NCI-H774 (cell line): ENCODE measurements around the gene MEIOB.
A peak's percentile ranks its signal among the peaks of the same experiment; 100 is the strongest.
"Not testable (repeated sequence)": the region's sequence is repeated elsewhere in the genome, so short reads cannot be mapped to it uniquely, and the experiment has no call there.

Experiments used
- DNase-seq: peaks from one replicate; lab custom pipeline; 2025; lab: John Stamatoyannopoulos, UW

Gene MEIOB, protein sequence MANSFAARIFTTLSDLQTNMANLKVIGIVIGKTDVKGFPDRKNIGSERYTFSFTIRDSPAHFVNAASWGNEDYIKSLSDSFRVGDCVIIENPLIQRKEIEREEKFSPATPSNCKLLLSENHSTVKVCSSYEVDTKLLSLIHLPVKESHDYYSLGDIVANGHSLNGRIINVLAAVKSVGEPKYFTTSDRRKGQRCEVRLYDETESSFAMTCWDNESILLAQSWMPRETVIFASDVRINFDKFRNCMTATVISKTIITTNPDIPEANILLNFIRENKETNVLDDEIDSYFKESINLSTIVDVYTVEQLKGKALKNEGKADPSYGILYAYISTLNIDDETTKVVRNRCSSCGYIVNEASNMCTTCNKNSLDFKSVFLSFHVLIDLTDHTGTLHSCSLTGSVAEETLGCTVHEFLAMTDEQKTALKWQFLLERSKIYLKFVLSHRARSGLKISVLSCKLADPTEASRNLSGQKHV

DNA sequence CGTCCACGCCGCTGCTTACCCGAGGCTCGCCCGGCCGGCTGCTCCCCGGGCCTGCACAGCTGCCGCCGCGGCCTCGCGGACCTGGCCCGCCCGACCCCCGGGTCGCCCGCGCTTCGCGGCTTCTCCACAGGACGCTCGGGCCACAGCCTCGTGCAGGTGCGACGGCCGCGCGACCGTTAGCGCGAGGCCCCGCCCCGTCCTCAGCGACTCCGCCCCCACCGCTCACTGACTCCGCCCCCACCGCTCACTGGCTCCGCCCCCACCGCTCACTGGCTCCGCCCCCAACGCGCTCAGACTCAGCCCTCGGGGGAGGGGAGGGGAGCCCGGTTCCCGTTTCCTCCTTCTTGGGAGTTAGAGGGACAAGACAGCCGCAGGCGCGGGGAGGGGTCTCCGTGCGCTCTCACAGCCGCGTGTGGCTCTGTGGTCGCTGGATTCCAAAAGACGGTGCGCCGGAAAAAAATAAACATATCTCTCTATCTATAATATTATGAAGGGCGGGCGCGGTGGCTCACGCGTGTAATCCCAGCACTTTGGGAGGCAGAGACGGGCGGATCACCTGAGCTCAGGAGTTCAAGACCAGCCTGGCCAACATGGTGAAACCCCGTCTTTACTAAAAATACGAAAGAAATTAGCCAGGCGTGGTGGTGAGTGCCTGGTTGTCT is at the start of gene MEIOB:
MEIOB (minus strand) TSS at position 191 of the 662 bp plus-strand sequence. CDS start 3,989 bp downstream, outside the sequence.
- no peak for DNase-seq

DNA sequence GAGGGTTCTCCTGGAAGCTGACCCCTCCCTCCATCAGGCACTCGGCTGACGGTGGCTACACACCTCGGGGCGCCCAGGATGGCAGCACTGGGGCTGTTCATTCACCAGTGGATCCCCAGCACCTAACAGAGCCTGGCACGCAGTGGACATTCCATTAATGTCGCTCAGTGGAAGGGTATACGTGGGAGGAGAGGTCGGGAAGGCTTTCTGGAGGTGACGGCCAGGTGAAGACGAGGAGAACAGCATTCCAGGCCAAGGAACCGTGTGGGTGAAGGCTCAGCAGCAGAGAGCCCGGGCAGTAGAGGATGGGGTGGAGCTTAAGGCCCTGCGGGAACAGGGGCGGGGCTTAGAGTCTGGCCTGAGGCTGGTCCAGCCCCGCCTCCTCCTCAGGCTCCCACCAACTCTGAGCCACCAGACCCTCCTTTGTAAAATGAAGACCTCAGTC is 48.8 kb upstream of the MEIOB start:
- peak; percentile 21 for DNase-seq

DNA sequence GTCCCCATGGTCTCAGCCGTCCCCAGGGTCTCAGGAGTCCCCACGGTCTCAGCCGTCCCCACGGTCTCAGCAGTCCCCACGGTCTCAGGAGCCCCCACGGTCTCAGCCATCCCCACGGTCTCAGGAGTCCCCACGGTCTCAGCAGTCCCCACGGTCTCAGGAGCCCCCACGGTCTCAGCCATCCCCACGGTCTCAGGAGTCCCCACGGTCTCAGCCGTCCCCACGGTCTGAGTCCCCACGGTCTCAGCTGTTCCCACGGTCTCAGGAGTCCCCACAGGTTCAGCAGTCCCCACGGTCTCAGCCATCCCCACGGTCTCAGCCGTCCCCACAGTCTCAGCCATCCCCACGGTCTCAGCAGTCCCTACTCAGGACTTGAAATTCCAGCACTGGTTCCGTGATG is 48.2 kb upstream of the MEIOB start:
- not testable (repeated sequence) for DNase-seq

DNA sequence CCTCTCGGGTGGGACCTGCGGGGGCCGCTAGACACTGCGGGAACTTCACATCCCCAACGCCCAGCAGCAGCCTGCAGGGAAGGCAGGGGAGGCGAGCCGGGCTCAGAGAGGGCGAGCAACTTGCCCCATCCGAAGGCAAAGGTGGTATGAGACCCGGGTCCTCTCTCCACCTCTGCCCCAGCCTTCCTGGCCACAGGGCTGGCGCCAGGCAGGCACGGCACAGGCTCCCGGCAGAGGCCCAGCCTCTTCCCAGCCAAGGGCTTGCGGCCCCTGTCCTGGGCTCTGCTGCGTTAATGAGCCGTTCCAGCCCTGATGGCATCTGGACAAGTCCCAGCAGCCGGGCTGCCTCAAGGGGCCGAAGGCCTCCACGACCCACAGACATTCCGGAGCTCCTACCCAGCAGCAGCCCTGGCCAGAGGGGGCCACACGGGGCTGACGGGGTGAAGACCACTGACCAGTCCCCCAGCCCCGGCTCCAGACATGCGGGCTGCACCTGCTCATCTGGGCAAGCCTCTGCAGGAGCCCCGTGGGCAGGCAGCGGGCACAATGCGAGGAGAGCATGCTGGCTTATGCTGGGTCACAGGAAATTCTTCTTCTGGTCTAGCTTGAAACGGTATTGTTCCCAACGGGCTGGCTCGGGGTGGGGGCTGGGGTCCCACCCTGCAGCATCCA is 47.5 kb upstream of the MEIOB start:
- no peak for DNase-seq

GRCh38 chr16:1918351-1919326 is 46.7 kb upstream of the MEIOB start, which contains the start of gene HS3ST6:
Gene HS3ST6 (minus strand): TSS chr16:1918415. CDS start chr16:1918323, 92 bp downstream.
- no peak for DNase-seq

GRCh38 chr16:1917665-1918350 is 45.8 kb upstream of the MEIOB start:
- no peak for DNase-seq

DNA sequence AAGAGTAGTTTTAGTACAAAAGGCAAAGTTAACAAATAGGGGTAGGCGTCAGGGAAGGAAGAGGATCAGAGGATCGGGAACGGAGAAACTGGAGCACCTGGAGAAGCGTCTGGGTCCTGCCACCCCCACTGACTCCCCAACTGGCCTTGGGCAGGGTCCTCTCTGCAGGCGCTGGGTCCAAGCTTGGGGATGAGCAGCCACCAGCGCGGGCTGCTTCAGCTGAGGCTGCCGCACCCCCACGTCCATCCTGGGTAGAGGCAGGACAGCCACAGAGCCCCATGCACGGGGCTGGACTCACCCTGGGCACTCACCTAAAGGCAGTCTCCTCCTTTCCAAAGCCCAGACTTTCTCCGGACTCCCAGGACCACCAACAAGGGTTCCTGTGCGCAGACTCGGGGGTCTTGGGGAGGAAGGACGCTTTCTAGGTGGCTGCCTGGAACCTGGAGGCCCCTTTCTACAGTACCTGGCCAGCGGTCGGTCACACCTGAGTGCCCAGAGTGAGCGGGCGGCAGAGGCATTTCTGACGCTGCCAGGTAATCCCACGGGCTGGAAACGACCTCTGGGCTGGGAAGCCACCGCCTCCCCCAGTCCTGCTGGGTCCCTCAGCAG is 45.2 kb upstream of the MEIOB start:
- DNase-seq = no peak

DNA sequence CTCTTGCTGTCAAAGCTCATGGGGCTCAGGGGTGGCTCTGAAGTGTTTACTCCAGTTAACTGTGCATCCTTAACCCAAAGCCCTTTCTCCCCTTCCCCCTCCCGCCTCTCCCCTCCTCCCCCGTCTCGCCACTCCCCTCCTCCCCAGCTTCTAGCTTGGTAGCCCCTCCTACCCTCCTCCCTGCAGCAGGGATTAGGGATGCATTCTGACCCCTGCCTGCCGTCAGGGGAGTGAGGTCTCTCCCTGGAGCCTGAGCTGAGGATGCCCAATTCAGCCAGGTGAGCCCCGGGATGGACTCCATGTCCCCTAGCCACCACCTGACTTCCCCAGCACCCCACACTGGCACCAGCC is 44.7 kb upstream of the MEIOB start:
- DNase-seq = no peak

- no peak for DNase-seq
These were observed 44.0 kb upstream of the MEIOB start for GRCh38 chr16:1915732-1916639.

DNA sequence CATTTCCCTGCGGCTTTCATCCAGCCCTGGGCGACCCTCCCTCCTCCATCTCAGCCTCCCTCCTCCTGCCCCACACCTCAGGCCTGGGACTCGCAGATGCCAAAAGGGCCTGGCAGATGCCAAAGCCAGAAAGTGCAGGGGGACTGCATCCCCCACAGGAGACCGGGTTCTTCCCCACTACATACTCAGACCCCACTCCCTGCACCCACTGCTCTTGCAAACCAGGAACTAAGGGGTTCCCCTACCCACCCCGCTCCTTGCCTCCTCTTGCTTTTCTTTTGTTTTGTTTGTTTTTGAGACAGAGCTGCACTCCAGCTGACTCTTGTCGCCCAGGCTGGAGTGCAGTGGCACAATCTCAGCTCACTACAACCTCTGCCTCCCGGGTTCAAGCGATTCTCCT is 43.0 kb upstream of the MEIOB start:
- DNase-seq = no peak

DNA sequence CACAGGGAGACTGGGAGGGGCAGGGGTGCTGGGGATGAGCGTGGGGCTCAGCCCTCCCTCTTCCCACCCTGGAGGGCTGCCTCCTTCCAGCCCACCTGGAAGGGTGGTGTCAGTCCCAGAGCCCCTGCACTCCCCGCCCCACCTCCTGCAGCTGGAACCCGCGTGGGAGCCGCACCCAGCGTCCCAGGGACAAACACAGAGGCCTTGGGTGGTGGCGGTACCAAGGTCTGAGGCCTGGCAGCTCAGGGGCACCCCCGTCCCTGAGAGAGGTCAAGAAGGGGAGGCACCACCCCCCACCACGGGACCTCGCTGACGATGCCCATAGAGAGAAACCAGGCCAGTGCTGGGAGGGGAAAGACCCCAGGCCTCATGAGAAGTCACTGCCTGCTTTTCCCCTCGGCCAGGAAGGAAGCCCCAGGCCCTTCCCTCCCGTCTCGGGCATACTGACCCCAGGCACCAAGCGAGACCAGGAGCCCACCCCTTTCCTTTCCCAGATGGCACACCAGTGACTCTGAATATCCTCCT is 42.2 kb upstream of the MEIOB start:
- DNase-seq = no peak

GRCh38 chr16:1913327-1914083 is 41.5 kb upstream of the MEIOB start:
- DNase-seq = peak; percentile 20

DNA sequence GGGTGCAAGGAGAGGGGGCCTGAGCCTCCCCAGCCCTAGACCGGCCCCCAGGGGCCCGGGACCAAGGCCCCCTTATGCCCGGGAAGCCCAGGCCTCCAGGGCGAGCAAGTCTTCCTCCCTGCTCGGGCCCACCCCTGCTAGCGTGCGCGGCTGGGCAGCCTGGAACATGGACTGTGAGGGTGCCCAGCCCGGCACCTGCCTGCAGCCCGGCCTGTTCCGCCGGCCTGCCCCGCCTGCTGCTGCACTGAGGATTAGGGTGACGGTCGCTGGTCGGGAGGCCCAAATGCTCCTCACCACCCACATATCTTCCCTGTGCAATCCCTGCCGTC is 40.2 kb upstream of the MEIOB start:
- no peak for DNase-seq

GRCh38 chr16:1911467-1912214 is 39.7 kb upstream of the MEIOB start:
- DNase-seq = no peak

DNA sequence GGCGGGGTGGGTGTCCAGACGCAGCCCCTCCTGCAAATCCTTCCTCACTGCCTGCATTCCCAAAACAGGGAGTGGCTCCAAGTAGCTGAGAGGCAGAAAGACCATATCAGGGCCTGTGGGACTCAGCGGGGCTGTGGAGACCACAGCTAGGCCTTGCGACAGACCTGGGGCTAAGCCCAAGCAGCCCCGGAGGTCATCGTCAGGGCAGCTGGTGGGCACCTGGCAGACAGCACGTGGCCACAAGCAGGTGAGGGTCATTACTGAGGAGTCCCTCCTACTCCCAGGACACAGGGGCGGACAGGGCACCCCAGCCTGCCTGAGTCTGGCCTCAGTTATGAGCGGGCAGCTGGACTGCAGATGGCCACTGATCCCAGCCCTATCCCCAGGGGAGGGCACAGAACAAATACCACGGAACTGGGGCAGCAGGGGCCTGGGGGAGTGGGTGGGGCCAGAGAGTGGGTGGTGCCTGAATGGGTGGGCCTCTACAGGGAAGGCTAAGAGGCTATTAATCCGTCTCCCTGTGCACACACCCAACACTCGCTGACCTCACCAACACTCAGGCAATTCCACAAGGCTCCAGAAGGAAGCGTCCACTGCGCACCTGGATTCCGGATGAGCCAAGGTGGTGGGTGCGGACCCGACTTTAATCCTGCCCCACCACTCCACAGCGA is 37.7 kb upstream of the MEIOB start:
- no peak for DNase-seq

- DNase-seq = no peak
These were observed 37.0 kb upstream of the MEIOB start for GRCh38 chr16:1908983-1909382.

DNA sequence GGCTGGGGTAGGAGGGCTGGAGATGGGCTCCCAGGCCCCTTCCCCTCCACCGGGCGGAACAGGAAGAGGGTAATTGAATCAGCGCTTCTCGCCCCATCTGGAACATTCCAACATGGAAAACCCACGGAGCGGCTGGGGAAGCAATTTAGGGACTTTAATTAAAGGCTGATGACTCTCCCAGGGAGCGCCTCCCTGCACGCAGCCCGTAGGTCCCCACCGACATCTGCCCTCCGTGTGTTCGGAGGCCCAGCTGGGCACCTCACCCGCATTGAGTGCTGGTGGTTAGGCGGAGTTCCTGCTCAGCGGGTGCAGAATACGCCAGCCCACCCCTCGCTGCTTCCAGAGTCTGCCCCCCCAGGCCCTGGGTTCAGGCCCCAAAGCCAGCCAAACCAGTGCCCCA is 36.2 kb upstream of the MEIOB start:
- DNase-seq = no peak
